Testis (tissue), 2 donors: ENCODE data around the gene MOB1A.

Experiments used
- CTCF ChIP-seq, 3 experiments: fragments of 450-650 bp in 2 of 3; fragments of 200-600 bp in 1 of 3; sonication (generic) in 1 of 3; IDR thresholded peaks; one replicate each; pipeline ENCODE4 v1.5.1; 2016 to 2019; ENCODE audit warnings: antibody characterized with exemption in 3 of 3, mild to moderate bottlenecking in 2 of 3, moderate library complexity in 1 of 3
- POLR2A ChIP-seq: fragments of 450-650 bp; IDR thresholded peaks from one replicate; pipeline ENCODE4 v1.6.1; 2017; ENCODE audit warnings: antibody characterized with exemption, mild to moderate bottlenecking, moderate library complexity

DNA sequence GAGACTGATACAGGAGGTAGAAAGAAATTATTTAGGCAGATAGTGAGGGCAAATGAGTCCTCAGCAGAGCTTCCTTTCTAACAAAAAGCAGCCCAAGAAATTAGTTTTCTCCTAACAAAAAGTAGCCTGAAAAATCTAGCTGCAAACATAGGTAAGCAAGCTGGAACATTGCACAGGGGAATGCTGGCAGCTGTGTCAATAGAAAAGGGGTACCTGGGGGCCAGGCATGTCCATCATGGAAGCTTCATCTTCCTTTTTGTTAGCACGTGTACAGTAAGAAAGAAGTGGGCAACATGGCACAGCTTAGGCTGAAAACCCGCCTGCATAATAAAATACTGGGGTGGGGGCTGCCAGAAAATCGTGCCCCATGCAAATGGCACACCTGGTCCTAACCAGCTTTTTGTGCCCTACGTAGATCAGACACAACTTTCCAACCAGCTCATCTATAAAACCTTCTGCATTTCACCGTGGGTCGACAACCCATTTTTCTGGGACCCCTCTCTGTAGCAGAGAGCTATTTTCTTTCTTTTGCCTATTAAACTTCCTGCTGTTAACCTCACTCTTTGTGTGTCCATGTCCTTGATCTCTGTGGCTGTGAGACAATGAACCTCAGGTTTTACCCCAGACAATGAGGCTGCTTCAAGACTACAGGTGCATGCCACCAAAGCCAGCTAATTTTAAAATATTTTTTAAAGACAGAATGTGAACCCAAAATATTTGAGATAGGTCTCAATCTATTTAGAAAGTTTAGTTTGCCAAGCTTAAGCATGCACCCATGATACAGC is 13.1 kb upstream of the MOB1A start:
- TF ChIP-seq POLR2A, result no peak
- TF ChIP-seq CTCF (IDR thresholded peaks at IDR 0.05), result no peak
